A549 treated with CpdA at 1 μM for 4 hours (cell line): ENCODE measurements around the gene MTERF1. TPM values are rescaled to one million over a fixed set of nuclear protein-coding genes. Genes with fewer than 3 reads are reported as not detected.

Experiments
- total RNA-seq: library from RNA; stranded (reverse); fragments of 200-300 nt; extraction: Qiagen RNA extraction; gene quantifications from 5 replicates; pipeline ENCODE4 v1.2.3, GENCODE V29; 2022; ENCODE audit warnings: low read depth

MTERF1 gene, protein sequence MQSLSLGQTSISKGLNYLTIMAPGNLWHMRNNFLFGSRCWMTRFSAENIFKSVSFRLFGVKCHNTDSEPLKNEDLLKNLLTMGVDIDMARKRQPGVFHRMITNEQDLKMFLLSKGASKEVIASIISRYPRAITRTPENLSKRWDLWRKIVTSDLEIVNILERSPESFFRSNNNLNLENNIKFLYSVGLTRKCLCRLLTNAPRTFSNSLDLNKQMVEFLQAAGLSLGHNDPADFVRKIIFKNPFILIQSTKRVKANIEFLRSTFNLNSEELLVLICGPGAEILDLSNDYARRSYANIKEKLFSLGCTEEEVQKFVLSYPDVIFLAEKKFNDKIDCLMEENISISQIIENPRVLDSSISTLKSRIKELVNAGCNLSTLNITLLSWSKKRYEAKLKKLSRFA
- 10.3 to 14.8 TPM (median 12.6 TPM) in 5 replicates for total RNA-seq

GRCh38 chr7:91880413-91881241 lies at the start of gene MTERF1:
MTERF1 (minus strand) TSS chr7:91880702; CDS start chr7:91880083, 619 bp downstream.

Other genes starting within 250 kb of the MTERF1 start
- 14.8 to 25.1 TPM (median 16.1 TPM) in 5 replicates for gene AKAP9, start 60.2 kb upstream of the MTERF1 start, total RNA-seq